ENCODE measurements around the gene NR2F1-AS1. TPM values are rescaled to one million over a fixed set of nuclear protein-coding genes. Genes with fewer than 3 reads are reported as not detected.

NR2F1-AS1 gene
- total and polyA plus RNA-seq, 2 of the 4 experiments (the other 2 are of a cell fraction): 12.5 to 12.8 TPM

DNA sequence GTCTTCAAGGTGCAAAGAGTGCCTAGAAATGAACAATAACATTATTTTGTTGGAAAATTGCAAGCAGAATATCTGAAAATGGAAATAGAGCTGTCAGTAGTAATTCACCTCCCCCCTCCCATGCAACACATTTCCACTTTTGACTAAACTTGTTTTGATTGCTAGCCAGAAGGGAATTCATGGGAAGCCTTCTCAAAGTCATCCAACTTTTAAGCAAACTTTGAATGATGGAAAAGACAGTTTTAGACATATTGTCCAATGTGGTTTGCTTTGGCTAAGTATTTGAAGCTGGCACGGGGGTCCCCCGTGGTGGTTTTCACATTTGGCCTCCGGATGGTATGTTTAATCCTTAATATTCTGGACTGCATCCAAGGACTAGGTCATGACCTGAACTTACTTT, 9.5 kb upstream of the NR2F1-AS1 start (continued):
- no peak for TF ChIP-seq FOS (IDR thresholded peaks at IDR 0.05; ENCODE audit: low read depth, low read length)

DNA sequence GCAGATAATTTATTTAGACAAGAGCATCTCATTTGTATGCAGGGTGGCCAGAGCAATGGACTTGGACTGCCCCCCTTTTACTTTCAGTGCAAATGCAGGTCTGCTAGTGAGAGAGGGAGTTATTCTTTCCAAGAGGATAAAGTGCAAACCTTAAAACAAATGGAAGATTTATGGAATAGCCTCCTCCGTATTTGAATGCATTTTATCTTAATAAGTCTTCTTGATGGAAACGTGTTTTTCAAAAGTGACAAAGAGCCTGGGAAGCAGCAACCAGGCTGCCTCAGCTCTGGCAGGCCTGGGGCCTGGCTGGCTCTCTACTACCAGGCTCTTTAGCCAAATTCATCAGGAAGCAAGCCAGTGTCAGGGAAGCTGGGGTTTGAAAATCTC, 8.8 kb upstream of the NR2F1-AS1 start:
- no peak for ATAC-seq (ENCODE audit: low read depth)
- 0 out of 2 replicates have a peak overlapping the region, but pooled peaks have one; percentile 7 for H2BK120ac ChIP-seq (ENCODE audit: low read depth, low read length)
- ChIA-PET POLR2A (ENCODE audit: unreplicated experiment) (interaction anchor here (0.6 kb wide), 1 partner anchor 12 kb away, joined by 4 read pairs; no protein-coding TSS in a partner anchor), CTCF (interaction anchor here (2.5 kb wide), 1 partner anchor 11 kb away, joined by 6 read pairs; no protein-coding TSS in a partner anchor)
- no CpG with 5 or more reads among the region's 2 CpGs for WGBS, 2 experiments (ENCODE audit: extremely low coverage in 2 of 2, insufficient read length in 1 of 2)
- H3K9me3 ChIP-seq (ENCODE audit: control insufficient read depth, insufficient read depth, low read length): no peaks in the 10 kb centered on the region
- peak overlapping the region; percentile 58; the same call in 1 of the 2 replicates for H3K56ac ChIP-seq (ENCODE audit: extremely low read depth, insufficient read depth, low read length)
- H2BK20ac ChIP-seq (ENCODE audit: low read depth, low read length): peak overlapping the region; percentile 18; the same call in 1 of the 2 replicates
- in situ Hi-C loops (cut with MboI; ENCODE audit: low sequenced_read_pairs): loop anchor here (10.0 to 25.0 kb wide), 4 partner anchors 325 to 1278 kb away; no protein-coding TSS in a partner anchor
- H3K4me1 ChIP-seq (ENCODE audit: control insufficient read depth, insufficient read depth, low read length): peaks cover 25% of the 10 kb centered on the region
- dilution Hi-C loops (cut with HindIII; ENCODE audit: low sequenced_read_pairs, unreplicated experiment): no loop called here
- peak overlapping the region; percentile 85 for H3K23ac ChIP-seq (ENCODE audit: low read depth, low read length)
- H3K79me1 ChIP-seq (ENCODE audit: low read depth in 1 of 2, low read length in 2 of 2): peaks cover 0 to 26% of the 10 kb centered on the region in 2 experiments; a peak in 2 of 4 replicates
- peak overlapping the region; percentile 62 for H3K4ac ChIP-seq (ENCODE audit: low read depth, low read length)
- peak overlapping the region; percentile 99 for H2BK5ac ChIP-seq (ENCODE audit: low read depth, low read length, poor library complexity, severe bottlenecking)
- H3K9ac ChIP-seq (ENCODE audit: low read depth, low read length): peak overlapping the region; percentile 77
- H2BK15ac ChIP-seq (ENCODE audit: low read depth, low read length): no peak overlapping the region; the same call in 2 of the 3 replicates
- peak overlapping the region; percentile 50; the same call in 1 of the 2 replicates for H2AK5ac ChIP-seq (ENCODE audit: low read depth, low read length)
- no peak for DNase-seq
- peak overlapping the region; percentile 33 for H3K4me3 ChIP-seq (ENCODE audit: insufficient read depth, low read depth, low read length)
- H3K4me2 ChIP-seq (ENCODE audit: low read depth, low read length): peak overlapping the region; percentile 96
- peak overlapping the region; percentile 99 for H3K27ac ChIP-seq (ENCODE audit: insufficient read depth, low read length)
- no peak overlapping the region for H2AFZ ChIP-seq (replicated peaks; ENCODE audit: low read length, poor library complexity)
- TF ChIP-seq, protein P1, sequence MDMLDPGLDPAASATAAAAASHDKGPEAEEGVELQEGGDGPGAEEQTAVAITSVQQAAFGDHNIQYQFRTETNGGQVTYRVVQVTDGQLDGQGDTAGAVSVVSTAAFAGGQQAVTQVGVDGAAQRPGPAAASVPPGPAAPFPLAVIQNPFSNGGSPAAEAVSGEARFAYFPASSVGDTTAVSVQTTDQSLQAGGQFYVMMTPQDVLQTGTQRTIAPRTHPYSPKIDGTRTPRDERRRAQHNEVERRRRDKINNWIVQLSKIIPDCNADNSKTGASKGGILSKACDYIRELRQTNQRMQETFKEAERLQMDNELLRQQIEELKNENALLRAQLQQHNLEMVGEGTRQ (IDR thresholded peaks at IDR 0.05; ENCODE audit: low read depth, low read length): no peak
- no peak for TF ChIP-seq MAZ (IDR thresholded peaks at IDR 0.05; ENCODE audit: borderline replicate concordance, low read depth, low read length)
- no peak for TF ChIP-seq FOS (IDR thresholded peaks at IDR 0.05; ENCODE audit: low read depth, low read length)
- TF ChIP-seq, protein P2, sequence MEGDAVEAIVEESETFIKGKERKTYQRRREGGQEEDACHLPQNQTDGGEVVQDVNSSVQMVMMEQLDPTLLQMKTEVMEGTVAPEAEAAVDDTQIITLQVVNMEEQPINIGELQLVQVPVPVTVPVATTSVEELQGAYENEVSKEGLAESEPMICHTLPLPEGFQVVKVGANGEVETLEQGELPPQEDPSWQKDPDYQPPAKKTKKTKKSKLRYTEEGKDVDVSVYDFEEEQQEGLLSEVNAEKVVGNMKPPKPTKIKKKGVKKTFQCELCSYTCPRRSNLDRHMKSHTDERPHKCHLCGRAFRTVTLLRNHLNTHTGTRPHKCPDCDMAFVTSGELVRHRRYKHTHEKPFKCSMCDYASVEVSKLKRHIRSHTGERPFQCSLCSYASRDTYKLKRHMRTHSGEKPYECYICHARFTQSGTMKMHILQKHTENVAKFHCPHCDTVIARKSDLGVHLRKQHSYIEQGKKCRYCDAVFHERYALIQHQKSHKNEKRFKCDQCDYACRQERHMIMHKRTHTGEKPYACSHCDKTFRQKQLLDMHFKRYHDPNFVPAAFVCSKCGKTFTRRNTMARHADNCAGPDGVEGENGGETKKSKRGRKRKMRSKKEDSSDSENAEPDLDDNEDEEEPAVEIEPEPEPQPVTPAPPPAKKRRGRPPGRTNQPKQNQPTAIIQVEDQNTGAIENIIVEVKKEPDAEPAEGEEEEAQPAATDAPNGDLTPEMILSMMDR (conservative IDR thresholded peaks at IDR 0.05; ENCODE audit: low read depth, low read length): 0 out of 2 replicates have a peak, but pooled peaks have one; percentile 2
- peaks cover 3% of the 10 kb centered on the region; the same call in 1 of the 2 replicates for H3K9me1 ChIP-seq (ENCODE audit: insufficient read depth, low read length)
- H3K14ac ChIP-seq (replicated peaks; ENCODE audit: low read depth, low read length): peak overlapping the region; percentile 61
- peak overlapping the region; percentile 49 for H4K91ac ChIP-seq (ENCODE audit: insufficient read depth, low read depth, low read length)
- no TSS peak for BruUV-seq (replicated peaks)
- no peaks in the 10 kb centered on the region for H3K27me3 ChIP-seq (ENCODE audit: control insufficient read depth, insufficient read depth, low read length)
- H3K36me3 ChIP-seq (ENCODE audit: control insufficient read depth, insufficient read depth, low read length): peaks cover 54% of the 10 kb centered on the region
- intact Hi-C loops (cut with micrococcal nuclease): loop anchor here (1.0 to 10.0 kb wide), 7 partner anchors 9 to 1948 kb away; no protein-coding TSS in a partner anchor
- H2AK9ac ChIP-seq (replicated peaks; ENCODE audit: low read depth, low read length, poor library complexity): no peak overlapping the region
- H3K18ac ChIP-seq (ENCODE audit: low read depth, low read length): peak overlapping the region; percentile 78
- H4K8ac ChIP-seq (ENCODE audit: low read depth in 2 of 2, low read length in 2 of 2): peak overlapping the region; percentile 35 to 47; a peak in 2 of 4 replicates
- peak overlapping the region; percentile 67 for H4K5ac ChIP-seq (ENCODE audit: low read depth, low read length)
- peaks cover 11% of the 10 kb centered on the region for H4K20me1 ChIP-seq (ENCODE audit: insufficient read depth, low read length)

Data from IMR-90 (cell line).